HCT116 (cell line): ENCODE data around the gene NET1. TPM values are rescaled to one million over a fixed set of nuclear protein-coding genes. Genes with fewer than 3 reads are reported as not detected.

Experiments used
- ATAC-seq: fragments of 200-7000 bp; cut with Tn5 transposase; 2 replicates; pipeline ENCODE4 v1.9.1; 2020; ENCODE audit warnings: mild to moderate bottlenecking, moderate library complexity
- BruUV-seq: library from RNA; stranded (reverse); fragments of 400-500 nt; replicated peaks from 2 replicates; lab custom pipeline; 2021; lab: Mats Ljungman, UMichigan
- CTCF ChIA-PET: fragments of 300-600 bp; sonication (Branson Sonifier 250); formaldehyde crosslinking; loops from one replicate; lab custom pipeline; 2021; ENCODE audit warnings: antibody characterized with exemption; lab: Charles Lee
- POLR2A ChIA-PET: fragments of 300-600, 350-600 bp; sonication (Branson Sonifier 250); formaldehyde crosslinking; loops from one replicate; lab custom pipeline; 2021; ENCODE audit warnings: antibody characterized with exemption; lab: Charles Lee
- RAD21 ChIA-PET, 2 experiments: fragments of 300-600 bp; sonication (Branson Sonifier 250); formaldehyde crosslinking; loops; one replicate each; lab custom pipeline; 2023; ENCODE audit warnings: low total read pairs in 2 of 2; ENCODE audit not compliant: uncharacterized antibody in 2 of 2, unreplicated experiment in 2 of 2, low non-redundant PET in 1 of 2; lab: Charles Lee
- DNase-seq: peaks from one replicate; pipeline ENCODE4 v3.0.0-alpha.2; 2010; ENCODE audit warnings: low read depth, low spot score
- H2AFZ ChIP-seq: fragments of 200-600 bp; shearing (Covaris generic), sonication (generic); 2 replicates; pipeline ENCODE4 v1.6.1; 2017; ENCODE audit warnings: low read depth, mixed run types, mixed read lengths, antibody characterized with exemption, low read length; ENCODE audit not compliant: poor library complexity, severe bottlenecking
- H3K27ac ChIP-seq: 2 replicates; pipeline ENCODE4 v1.5.1; 2012; ENCODE audit warnings: low read depth, low read length
- H3K27me3 ChIP-seq: fragments of 200-600 bp; sonication (generic); 2 replicates; pipeline ENCODE4 v1.6.1; 2016; ENCODE audit warnings: mixed run types, low read length, mixed read lengths; ENCODE audit not compliant: insufficient read depth
- H3K36me3 ChIP-seq, 2 experiments: fragments of 200-500 bp in 1 of 2; fragments of 200-600 bp in 1 of 2; sonication (Bioruptor generic) in 1 of 2; sonication (generic) in 1 of 2; 2 replicates each; pipeline versions ENCODE4 v1.5.1 to v1.6.1; 2014 to 2016; ENCODE audit warnings: low read length in 2 of 2, inconsistent platforms in 1 of 2, mixed read lengths in 1 of 2, mixed run types in 1 of 2; ENCODE audit not compliant: insufficient read depth in 2 of 2, control insufficient read depth in 1 of 2
- H3K4me1 ChIP-seq, 2 experiments: fragments of 200-600 bp in 1 of 2; sonication (generic) in 1 of 2; 2 replicates each; pipeline versions ENCODE4 v1.5.1 to v1.6.1; 2012 to 2017; ENCODE audit warnings: low read length in 2 of 2, inconsistent platforms in 1 of 2, mild to moderate bottlenecking in 1 of 2, mixed read lengths in 1 of 2, mixed run types in 1 of 2, moderate library complexity in 1 of 2; ENCODE audit not compliant: insufficient read depth in 2 of 2, control insufficient read depth in 1 of 2
- H3K4me2 ChIP-seq: fragments of 200-600 bp; sonication (generic); 2 replicates; pipeline ENCODE4 v1.6.1; 2017; ENCODE audit warnings: mixed run types, low read length, mixed read lengths
- H3K4me3 ChIP-seq, 2 experiments: fragments of 200-600 bp in 1 of 2; sonication (generic) in 1 of 2; replicated peaks in 1 of 2; 2 replicates each; pipeline ENCODE4 v1.5.1; 2011 to 2016; ENCODE audit warnings: low read length in 2 of 2, control low read depth in 1 of 2, low read depth in 1 of 2, mild to moderate bottlenecking in 1 of 2, mixed read lengths in 1 of 2, mixed run types in 1 of 2
- H3K79me2 ChIP-seq: fragments of 200-600 bp; sonication (generic); 2 replicates; pipeline ENCODE4 v1.6.1; 2017; ENCODE audit warnings: mild to moderate bottlenecking, mixed run types, low read length, moderate library complexity, mixed read lengths; ENCODE audit not compliant: insufficient read depth
- H3K9ac ChIP-seq: fragments of 200-600 bp; sonication (generic); 2 replicates; pipeline ENCODE4 v1.6.1; 2016; ENCODE audit warnings: low read length, mixed read lengths
- H3K9me2 ChIP-seq: fragments of 200-600 bp; sonication (generic), shearing (Covaris generic); 2 replicates; pipeline ENCODE4 v1.6.1; 2017; ENCODE audit warnings: mixed run types, mild to moderate bottlenecking, moderate library complexity; ENCODE audit not compliant: insufficient read depth
- H3K9me3 ChIP-seq, 2 experiments: fragments of 200-500 bp in 1 of 2; fragments of 200-600 bp in 1 of 2; sonication (Bioruptor generic) in 1 of 2; sonication (generic) in 1 of 2; 2 replicates each; pipeline ENCODE4 v1.6.1; 2014 to 2017; ENCODE audit warnings: low read length in 2 of 2, mixed read lengths in 2 of 2, inconsistent platforms in 1 of 2, low read depth in 1 of 2, mild to moderate bottlenecking in 1 of 2, mixed run types in 1 of 2, moderate library complexity in 1 of 2; ENCODE audit not compliant: control insufficient read depth in 1 of 2, insufficient read depth in 1 of 2
- H4K20me1 ChIP-seq: fragments of 200-600 bp; sonication (generic), shearing (Covaris generic); 2 replicates; pipeline ENCODE4 v1.6.1; 2017; ENCODE audit warnings: mixed run types, mild to moderate bottlenecking, moderate library complexity; ENCODE audit not compliant: insufficient read depth
- ATF3 ChIP-seq: IDR thresholded peaks from 2 replicates; pipeline ENCODE4 v1.6.1; 2012
- CTCF ChIP-seq, 3 experiments: fragments of 200-600 bp in 1 of 3; sonication (generic) in 1 of 3; IDR thresholded peaks in 2 of 3; conservative IDR thresholded peaks in 1 of 3; 2 replicates each; pipeline ENCODE4 v1.5.1; 2012 to 2017; ENCODE audit warnings: low read depth in 2 of 3, low read length in 2 of 3, antibody characterized with exemption in 1 of 3, borderline replicate concordance in 1 of 3, control low read depth in 1 of 3, mild to moderate bottlenecking in 1 of 3, mixed read lengths in 1 of 3, mixed run types in 1 of 3, moderate library complexity in 1 of 3; ENCODE audit not compliant: insufficient read depth in 1 of 3
- RAD21 ChIP-seq: IDR thresholded peaks from 2 replicates; pipeline ENCODE4 v1.6.1; 2012; ENCODE audit warnings: low read depth, mild to moderate bottlenecking
- YY1 ChIP-seq: IDR thresholded peaks from 2 replicates; pipeline ENCODE4 v1.6.1; 2011; ENCODE audit warnings: low read length, low read depth, moderate library complexity, mild to moderate bottlenecking; ENCODE audit not compliant: insufficient replicate concordance; ENCODE audit errors: extremely low read depth
- intact Hi-C: fragments of 100-400 bp; cut with micrococcal nuclease; formaldehyde crosslinking; loops from 2 replicates; pipeline ENCODE4 v1.10.0; 2022
- total RNA-seq: library from RNA; stranded (reverse); gene quantifications from one replicate; pipeline ENCODE4 v1.2.1, GENCODE V29; 2021; ENCODE audit not compliant: unreplicated experiment

The NET1 gene
- total RNA-seq, 1 experiment from 2014 or later, result 51.2 TPM

GRCh38 chr10:5434017-5434753, 21.8 kb downstream of the NET1 start:
- RAD21 ChIA-PET, result interaction anchor here (0.9 to 1.2 kb wide), 3 partner anchors 189 to 585 kb away, joined by 3 read pairs; no protein-coding TSS in a partner anchor
- TF ChIP-seq CTCF (IDR thresholded peaks at IDR 0.05 in 2 of 3, conservative IDR thresholded peaks at IDR 0.05 in 1 of 3; ENCODE audit: borderline replicate concordance in 1 of 3, insufficient read depth in 1 of 3, low read depth in 2 of 3, low read length in 2 of 3) (peak; percentile 57 to 80 (median 69); a peak in 5 of 6 replicates), YY1 (no peak), ATF3 (no peak), RAD21 (peak; percentile 74)
- intact Hi-C loops, result loop anchor here (1.0 to 2.0 kb wide), 2 partner anchors 585 to 619 kb away; no protein-coding TSS in a partner anchor
- H3K27me3 ChIP-seq, result no peaks in the 10 kb centered on the region
- no peak overlapping the region for H3K27ac ChIP-seq
- no peaks in the 10 kb centered on the region for H3K4me1 ChIP-seq
- no peak overlapping the region for H3K4me3 ChIP-seq
- 0 out of 2 replicates have a peak, but pooled peaks cover 6% of the 10 kb centered on the region for H4K20me1 ChIP-seq
- POLR2A ChIA-PET, result interaction anchor here (0.7 kb wide), 1 partner anchor 12 kb away, joined by 3 read pairs; no protein-coding TSS in a partner anchor
- no TSS peak for BruUV-seq
- no peak overlapping the region for H2AFZ ChIP-seq
- CTCF ChIA-PET, result interaction anchor here (0.7 to 4.1 kb wide), 14 partner anchors 8 to 619 kb away, joined by 3 to 28 read pairs (median 4); no protein-coding TSS in a partner anchor
- H3K9me3 ChIP-seq, result peaks cover 0 to 3% of the 10 kb centered on the region in 2 experiments; a peak in 1 of 4 replicates
- no peak overlapping the region for H3K9ac ChIP-seq
- ATAC-seq, result peak; percentile 83
- H3K36me3 ChIP-seq, result peaks cover 7 to 26% of the 10 kb centered on the region in 2 experiments
- H3K9me2 ChIP-seq, result no peaks in the 10 kb centered on the region
- H3K4me2 ChIP-seq, result no peak overlapping the region
- peaks cover 59% of the 10 kb centered on the region for H3K79me2 ChIP-seq
- DNase-seq, result peak; percentile 37
